EL (cell line): ENCODE results near the gene FMNL2.

Experiments
- DNase-seq: peaks from one replicate; pipeline ENCODE4 v3.0.0-alpha.2; 2016

The FMNL2 gene

GRCh38 chr2:152406119-152406835, 71.3 kb downstream of the FMNL2 start:
- no peak for DNase-seq

- no peak for DNase-seq
Observed at GRCh38 chr2:152406836-152407161, 71.8 kb downstream of the FMNL2 start.

GRCh38 chr2:152407204-152407721, 72.3 kb downstream of the FMNL2 start:
- peak; percentile 71 for DNase-seq

- DNase-seq, result no peak
Observed at GRCh38 chr2:152407806-152408205, 72.8 kb downstream of the FMNL2 start.

GRCh38 chr2:152408254-152408653, 73.3 kb downstream of the FMNL2 start:
- no peak for DNase-seq

GRCh38 chr2:152409386-152410164, 74.6 kb downstream of the FMNL2 start:
- no peak for DNase-seq

GRCh38 chr2:152410165-152410597, 75.2 kb downstream of the FMNL2 start:
- no peak for DNase-seq

- DNase-seq, result peak; percentile 43
Observed at GRCh38 chr2:152411154-152411553, 76.2 kb downstream of the FMNL2 start.

- DNase-seq, result no peak
Observed at GRCh38 chr2:152413228-152414030, 78.5 kb downstream of the FMNL2 start.

- DNase-seq, result peak; percentile 14
Observed at GRCh38 chr2:152415231-152415642, 80.3 kb downstream of the FMNL2 start.

GRCh38 chr2:152415796-152416195, 80.8 kb downstream of the FMNL2 start:
- no peak for DNase-seq

GRCh38 chr2:152418688-152419087, 83.7 kb downstream of the FMNL2 start:
- DNase-seq, result no peak

GRCh38 chr2:152419944-152420343, 85.0 kb downstream of the FMNL2 start:
- no peak for DNase-seq

GRCh38 chr2:152420363-152420762, 85.4 kb downstream of the FMNL2 start:
- DNase-seq, result no peak

GRCh38 chr2:152420936-152421335, 86.0 kb downstream of the FMNL2 start:
- no peak for DNase-seq

- peak; percentile 98 for DNase-seq
Observed at GRCh38 chr2:152421521-152422370, 86.8 kb downstream of the FMNL2 start.

- DNase-seq, result no peak
Observed at GRCh38 chr2:152423684-152424083, 88.7 kb downstream of the FMNL2 start.

- DNase-seq, result no peak
Observed at GRCh38 chr2:152425765-152426727, 91.1 kb downstream of the FMNL2 start.

- DNase-seq, result peak; percentile 31
Observed at GRCh38 chr2:152426801-152427200, 91.8 kb downstream of the FMNL2 start.

GRCh38 chr2:152427902-152428301, 92.9 kb downstream of the FMNL2 start:
- no peak for DNase-seq
